Stimulated activated CD8-positive, alpha-beta memory T cell treated with anti-CD3 and anti-CD28 coated beads, Interleukin-7, amount 100 ng/mL, for 48 hours (primary cell): Measurements from ENCODE around the gene ISOC1.
A peak's percentile ranks its signal among the peaks of the same experiment; 100 is the strongest.

Experiments used
- DNase-seq, 2 donors: peaks; one replicate each; pipeline ENCODE4 v3.0.0-alpha.2; 2020; ENCODE audit warnings: low read depth in 1 of 2; ENCODE audit errors: extremely low read depth in 1 of 2

Gene ISOC1

DNA sequence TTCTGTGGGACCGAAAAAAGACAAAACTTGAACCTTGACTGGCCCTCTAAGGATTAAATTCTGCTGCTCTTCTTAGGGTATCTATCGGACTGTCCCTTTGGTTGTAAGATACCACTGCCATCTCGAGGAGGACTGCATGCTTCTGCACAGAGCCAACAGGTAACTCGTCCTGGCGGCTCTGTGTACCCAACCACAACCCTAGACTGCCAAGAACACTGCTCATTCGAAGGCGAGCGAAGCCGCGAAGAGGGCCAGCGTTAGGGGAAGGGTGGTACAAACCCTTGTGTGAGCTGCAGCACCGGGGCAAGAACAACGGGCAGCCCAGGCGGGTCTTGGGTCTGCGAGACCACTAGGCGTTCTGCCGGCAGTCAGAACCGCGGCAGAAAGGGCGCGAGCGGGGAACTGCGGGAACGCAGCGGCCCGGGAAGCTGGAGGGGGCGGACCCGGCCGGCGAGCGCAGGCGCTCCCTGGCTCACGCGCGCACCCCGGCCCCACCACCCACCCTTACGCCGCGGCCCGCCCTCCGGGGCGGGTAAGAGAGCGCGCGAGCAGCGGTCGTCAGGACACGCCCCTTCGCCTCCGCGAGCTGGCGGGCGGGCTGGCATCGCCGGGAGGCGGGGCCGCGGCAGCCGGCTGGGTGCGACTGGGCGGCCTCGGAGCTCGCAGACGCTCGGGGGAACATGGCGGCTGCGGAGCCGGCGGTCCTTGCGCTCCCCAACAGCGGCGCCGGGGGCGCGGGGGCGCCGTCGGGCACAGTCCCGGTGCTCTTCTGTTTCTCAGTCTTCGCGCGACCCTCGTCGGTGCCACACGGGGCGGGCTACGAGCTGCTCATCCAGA lies at the start of gene ISOC1:
ISOC1 (plus strand) TSS at position 663 of the 837 bp plus-strand sequence; CDS start at position 681, 18 bp downstream.
- peak; percentile 80 to 89 for DNase-seq

DNA sequence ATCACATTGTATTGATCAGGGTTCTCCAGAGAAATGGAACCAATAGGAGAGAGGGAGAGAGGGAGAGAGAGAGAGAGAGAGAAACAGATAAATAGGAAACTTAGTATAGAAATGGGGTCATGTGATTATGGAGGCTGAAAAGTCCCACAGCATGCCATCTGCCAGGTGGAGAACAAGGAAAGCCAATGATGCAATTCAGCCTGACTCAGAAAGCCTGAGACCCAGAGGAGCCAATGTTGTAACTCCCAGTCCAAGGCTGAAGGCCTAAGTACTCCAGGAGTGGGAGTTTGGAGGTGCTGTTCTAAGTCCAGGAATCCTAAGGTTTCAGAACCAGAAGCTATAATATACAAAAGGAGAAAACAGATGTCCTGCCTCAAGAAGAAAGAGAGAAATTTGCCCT lies 48.4 kb upstream of the ISOC1 start:
- DNase-seq = no peak

DNA sequence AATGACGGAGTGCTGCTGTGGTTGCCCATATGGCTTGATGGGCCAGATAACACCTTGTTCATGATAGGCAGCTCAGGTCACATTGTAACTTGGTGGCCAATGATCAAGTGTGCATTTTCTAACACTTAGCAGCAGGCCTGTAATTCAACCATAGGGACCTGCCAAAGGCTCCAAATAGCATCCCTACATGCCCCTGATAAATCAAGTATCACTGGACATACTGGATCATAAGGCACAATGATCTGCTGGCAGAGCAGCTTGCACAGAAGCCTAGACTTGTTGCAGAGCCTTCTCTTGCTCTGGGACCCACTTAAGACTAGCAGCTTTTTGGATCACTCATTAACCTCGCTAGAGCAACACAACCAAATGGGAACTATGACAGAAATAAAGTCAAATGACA lies 46.0 kb upstream of the ISOC1 start:
- DNase-seq = no peak

DNA sequence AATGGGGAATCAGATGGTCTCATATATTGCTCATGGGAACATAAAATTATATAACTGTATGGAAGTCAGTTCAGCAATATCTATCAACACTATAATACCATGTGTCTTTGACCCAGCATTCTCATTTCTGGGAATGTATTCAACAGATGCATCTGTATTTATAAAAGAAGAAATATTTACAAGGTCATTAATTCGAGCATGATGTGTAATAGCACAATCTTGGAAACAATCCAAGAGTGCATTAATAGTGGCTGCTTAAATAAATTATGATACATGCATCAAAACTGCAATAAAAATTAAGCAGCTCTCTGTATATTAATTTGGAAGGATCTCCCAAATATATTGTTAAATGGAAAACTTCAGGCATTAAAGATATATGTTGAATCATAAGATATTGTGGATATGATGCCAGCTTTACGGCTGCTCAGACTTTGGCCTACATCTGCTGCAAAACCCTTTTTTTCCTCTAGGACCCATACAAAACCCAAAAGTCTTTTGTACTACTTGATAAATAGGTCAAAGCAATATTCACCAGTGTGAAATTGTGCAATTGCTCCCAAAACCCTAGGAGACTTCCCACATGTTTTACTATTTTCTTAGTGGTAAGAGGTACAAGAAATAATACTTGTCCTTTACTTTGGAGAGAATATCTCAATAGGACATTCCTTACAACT lies 45.3 kb upstream of the ISOC1 start:
- DNase-seq = no peak

DNA sequence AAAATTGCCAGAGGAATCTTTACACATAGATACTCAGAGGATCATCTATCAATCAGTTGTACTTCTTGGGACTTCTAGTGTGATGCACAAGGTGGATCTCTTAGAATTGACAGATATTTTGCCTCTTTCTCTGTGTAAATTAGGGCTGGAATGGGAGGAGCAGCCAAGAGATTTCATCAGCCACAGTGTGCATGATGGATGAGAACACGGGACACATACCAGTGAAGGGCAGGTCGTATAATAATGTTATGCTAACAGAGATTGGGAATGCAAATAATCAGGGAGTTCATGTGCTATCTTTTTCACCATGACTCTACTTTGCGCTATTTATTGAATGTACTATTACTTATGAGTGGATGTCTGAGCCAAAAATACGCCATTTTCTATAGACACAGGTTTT lies 43.3 kb upstream of the ISOC1 start:
- DNase-seq = no peak

DNA sequence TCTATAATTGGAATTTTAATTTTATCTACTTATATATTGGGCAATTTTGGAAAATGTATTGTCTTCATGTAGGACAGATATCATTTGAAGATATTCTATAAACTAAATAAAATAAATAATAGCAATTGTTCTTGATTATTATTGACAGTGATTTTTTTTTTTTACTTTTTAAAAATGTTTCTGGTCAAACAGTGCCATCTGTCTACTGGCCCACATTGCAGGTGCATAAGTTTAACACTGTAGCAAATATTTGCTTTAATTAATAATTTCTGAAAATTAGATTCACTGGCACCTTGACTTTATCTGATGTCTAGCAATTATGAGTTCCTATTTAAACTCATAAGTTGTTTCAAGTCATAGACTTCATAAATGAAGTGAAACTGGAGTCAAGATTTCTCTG lies 41.1 kb upstream of the ISOC1 start:
- DNase-seq = no peak

DNA sequence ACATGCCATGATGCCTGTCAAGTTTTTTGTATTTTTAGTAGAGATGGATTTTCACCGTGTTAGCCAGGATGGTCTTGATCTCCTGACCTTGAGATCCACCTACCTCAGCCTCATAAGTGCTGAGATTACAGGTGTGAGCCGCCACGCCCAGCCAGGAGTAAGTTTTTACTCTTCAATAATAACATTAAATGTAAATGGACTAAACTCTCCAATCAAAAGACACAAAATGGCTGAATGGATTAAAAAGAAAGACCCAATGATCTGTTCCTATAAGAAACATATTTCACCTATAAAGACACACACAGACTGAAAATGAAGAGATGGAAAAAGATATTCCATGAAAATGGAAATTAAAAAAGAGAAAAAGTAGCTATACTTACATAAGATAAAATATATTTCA lies 37.2 kb upstream of the ISOC1 start:
- DNase-seq = no peak

DNA sequence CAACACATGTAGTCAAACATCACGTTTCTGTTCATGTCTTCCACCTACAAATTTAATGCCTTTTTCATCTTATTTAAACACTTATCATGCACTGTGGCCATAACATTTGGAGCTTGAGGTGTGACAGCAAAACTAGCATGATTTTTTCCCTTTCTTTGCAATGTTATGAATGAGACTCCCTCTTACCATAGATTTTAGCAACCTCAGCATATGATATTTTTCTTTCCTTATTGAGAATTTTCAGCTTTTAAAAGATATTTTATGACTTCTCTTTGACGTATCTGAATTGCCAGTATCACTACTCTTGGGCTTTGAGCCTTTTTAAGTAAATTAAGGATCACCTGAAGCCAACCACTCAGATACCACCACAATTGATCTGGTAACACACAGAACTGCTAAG lies 32.7 kb upstream of the ISOC1 start:
- no peak for DNase-seq

DNA sequence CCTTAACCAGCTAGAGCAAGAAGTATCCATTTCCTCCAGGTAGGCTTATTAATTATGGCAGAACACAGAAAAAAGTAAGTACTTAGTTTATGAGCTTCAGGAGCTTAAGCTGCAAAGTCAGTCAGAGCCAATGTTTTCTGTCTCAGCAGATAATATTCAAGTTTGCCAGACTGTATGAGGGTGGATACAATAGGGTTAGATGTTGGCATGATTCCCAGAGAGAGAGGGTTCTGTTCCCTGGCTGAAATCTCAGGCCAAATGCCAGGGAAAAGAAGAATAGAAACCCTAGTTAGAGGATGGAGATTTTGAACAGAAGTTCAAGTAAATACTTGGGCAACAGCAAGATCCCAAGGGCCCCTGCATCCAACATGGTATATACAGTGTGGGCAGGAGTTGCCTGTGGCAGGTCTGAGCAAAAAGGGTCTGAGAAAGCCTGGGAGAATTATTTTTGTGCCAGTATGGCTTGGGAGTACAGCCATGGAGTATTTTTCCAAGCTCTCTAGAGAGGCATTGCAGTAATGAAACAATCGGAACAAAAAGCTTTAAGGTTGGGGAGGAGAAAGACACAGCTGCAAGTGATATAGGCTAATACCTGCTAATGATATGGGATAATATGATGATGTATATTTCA lies 31.0 kb upstream of the ISOC1 start:
- DNase-seq = no peak

DNA sequence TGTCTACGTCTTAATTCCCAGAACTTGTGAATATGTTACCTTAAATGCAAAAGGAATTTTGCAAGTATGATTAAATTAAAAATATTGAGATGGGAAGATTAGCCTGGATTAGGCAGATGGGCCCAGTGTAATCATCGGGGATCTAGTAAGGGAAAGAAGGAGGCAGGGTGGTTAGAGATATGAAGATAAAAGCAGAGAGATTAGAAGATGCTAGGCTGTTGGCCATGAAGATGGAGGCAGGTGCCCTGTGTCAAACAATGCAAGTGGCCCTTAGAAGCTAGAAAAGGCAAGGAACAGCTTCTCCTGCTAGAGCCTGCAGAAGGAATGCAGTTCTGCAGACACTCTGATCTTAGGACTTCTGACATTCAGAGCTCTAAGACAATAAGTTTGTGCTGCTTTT lies 28.8 kb upstream of the ISOC1 start:
- no peak for DNase-seq

DNA sequence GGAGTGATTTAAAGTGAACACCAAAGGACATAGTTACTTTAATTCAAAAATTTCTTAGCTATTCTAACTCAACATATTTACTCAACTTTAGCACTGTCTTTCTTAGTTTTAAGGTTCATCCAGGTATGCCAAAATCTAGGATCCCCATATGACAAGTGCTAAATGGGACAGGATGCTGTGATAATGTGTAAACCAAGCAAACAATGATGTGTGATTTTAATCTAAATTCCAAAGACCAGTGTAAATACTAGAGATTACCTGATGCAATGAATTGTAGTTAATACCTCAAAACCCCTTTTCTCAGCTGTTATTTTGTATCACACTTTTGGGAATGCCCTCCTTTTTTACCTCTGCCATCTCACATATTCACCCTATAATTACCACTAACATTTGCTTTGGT lies 26.8 kb upstream of the ISOC1 start:
- no peak for DNase-seq

DNA sequence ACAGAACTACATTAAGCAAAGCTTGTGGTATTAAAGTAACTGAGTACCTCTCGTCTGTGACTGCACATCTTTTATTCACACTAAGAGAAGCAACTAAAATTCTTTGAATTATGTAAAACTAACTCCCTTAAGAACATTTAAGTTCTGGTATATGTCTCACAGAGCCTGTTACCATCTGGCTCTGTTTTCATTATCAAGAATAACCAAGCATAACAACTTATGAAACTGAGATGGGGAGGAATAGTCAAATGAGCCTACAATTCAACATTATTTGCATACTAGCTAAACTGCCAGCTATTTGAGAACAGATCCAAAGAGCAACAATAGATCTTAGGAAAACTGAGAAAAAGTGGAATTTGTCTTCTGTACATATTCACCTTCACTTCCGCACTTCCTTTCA lies 25.3 kb upstream of the ISOC1 start:
- no peak for DNase-seq

DNA sequence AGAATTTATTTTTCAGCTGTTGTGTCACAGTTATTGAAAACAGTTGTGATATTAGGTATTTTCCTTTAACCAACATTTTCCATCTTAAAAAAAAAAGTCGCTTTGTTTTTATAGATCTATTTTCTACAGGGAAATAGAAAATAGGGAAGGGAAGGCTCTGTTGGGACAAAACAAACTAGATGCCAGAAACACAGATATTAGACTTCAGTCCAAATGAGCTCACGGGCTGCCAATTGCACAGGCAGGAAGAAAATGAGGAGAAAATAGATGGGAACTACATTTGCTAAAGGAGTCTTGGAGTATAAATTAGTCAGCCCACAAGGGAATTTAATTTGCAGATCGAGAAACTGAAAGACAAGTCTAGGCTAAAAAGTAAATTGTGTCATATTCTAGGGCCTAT lies 21.4 kb upstream of the ISOC1 start:
- DNase-seq = no peak

DNA sequence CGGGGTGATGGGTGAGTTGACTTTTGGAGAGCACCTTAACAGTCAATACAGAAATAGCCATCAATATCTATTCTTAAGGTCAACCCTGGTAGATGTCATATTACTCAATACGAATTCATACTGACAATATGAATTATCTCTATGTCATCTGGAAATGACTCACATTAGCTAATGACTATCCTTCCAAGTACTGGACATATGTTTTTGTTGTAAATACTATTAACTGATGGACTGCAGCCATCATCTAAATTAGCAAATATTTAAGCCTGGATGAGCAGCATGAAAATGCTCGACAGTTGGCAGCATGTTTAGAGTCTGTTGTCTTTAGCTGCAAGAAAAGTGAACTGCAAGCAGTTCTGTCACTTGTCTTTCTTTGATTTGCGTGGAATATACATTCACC lies 19.6 kb upstream of the ISOC1 start:
- no peak for DNase-seq

DNA sequence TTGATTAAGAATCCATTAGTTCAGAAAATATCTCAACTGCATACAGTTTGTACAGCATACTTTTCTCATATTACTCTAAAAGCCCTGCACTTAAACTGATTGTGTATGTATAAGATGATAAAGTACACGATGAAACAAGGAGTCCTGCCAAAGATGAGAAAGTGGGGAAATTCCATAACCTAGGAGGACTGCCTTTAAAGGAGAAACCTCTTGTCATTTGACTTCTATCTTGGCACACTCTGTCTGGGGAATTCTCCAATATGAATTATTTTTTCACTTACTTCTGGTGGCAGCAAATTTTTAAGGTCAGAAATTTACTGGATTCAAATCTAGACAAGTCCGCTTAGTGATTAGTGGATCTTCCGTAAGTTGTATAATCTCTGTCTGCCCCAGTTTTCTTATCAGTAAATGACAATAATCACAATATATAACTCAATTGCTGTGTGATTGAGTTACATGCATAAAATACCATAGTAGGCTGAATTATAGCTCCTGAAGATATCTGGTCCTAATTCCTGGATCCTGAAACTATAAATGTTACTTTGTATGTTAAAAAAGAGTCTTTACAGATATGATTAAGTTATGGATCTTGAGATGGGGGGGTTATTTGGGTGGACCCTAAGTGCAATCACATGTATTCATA lies 17.0 kb upstream of the ISOC1 start:
- DNase-seq = no peak

DNA sequence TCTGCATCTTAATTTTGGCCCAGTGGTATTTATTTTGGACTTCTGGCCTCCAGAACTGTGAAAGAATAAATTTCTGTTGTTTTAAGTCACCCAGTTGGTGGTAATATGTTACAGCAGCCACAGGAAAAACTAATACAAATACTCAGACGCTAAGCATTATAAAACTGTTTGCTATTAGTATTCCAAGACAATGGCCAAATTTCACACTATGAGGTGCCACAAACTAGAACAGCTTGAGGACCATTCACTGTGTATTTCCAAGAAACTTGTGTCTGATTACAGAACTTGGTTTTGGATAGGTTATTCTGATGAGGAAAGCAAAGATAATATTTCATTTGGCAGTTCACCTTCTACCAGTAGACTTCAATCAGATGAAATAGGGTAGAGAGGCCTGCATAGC lies 16.3 kb upstream of the ISOC1 start:
- DNase-seq = no peak

DNA sequence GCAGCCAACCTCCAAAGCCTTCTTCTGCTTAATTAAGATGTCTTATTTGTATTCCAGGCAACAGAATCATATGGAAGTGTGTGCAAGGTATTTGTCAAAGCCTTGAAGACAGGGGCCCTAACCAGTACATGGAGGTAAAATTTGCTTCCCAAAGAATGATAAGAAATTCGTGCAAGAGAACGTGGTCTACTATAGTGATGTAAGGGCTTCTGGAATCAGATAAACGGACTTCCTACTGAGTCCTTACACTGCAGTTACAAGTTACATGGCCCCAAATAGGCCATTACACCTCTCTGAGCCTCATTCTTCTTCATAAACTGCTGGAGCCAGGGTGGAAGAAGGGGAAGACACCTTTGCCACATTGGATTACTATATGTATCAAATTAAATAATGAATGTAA lies 15.9 kb upstream of the ISOC1 start:
- DNase-seq = no peak

DNA sequence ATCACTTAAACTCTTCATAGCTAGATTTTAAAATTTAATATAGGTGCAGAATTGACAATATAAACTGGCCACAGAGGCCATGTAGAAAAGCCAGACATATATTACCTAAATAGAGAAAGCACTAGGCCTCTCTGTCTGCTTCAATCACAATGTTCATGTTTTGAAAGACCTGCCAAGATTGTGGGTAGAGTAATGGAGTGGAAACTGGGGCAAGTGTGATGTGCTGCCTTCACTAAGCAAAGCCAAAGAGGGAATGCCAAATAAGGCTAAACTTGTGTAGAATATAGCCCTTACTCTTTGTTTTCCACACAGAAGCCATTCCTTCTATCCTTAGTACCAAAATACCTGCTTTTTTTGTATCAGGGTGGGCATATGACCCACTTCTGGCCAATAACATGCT lies 15.1 kb upstream of the ISOC1 start:
- no peak for DNase-seq

DNA sequence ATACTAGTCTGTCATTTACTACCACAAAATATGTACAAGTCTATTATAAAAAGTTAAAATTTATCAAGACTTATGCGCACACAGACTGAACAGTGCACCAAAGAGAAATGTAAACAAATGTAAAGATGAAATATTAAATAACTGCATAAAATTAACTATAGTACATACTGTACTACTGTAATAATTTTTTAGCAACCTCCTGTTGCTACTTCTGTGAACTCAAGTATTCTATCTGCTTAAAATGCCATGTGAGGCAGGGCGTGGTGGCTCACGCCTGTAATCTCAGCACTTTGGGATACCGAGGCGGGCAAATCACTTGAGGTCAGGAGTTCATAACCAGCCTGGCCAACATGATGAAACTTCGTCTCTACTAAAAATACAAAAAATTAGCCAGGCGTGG lies 13.8 kb upstream of the ISOC1 start:
- DNase-seq = no peak

DNA sequence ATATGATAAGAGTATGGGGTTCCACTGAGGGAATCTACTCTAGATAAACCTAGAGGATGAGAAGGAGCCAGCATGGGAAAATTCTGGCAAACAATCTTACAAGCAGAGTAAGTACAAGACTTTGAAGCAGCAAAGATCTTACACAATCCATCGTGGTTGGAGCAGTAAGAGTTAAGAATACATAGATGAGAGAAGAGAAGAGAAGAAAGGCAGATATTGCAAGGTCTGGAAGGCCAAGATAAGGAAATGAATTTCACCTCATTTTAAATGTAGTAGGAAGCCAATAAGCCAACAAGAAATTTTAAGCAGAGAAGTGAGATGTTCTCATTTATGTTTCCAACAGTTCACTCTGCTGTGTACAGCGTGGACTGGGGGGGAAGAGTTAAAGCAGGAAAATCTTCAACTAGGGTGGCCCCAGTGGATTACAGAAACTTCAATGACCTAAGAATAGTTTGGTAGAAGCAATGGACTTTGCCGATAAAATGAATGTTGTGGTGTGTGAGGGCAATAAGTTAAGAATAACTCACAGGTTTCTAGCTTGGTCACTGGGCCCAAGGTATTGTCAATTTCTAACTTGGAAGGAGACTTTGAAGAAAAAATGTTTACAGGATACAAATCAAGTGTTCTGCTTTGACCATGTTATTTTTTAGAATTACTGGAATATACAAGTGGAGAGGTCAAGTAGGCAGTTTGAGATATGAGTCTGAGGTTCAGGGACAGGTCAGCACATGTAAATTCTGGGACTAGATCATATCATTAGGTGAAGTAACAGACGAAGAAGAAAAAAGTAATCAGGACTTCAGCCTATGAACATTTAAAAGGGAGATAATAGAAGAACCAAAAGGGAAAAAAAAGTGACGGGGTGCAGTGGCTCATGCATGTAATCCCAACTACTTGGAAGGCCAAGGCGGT lies 12.1 kb upstream of the ISOC1 start:
- DNase-seq = no peak
